ENCODE measurements around the gene MANBA. TPM values are rescaled to one million over a fixed set of nuclear protein-coding genes. Genes with fewer than 3 reads are reported as not detected.

MANBA gene
- total RNA-seq, 1 experiment from 2014 or later: 21.4 TPM

GRCh38 chr4:102612210-102612609, 148.6 kb downstream of the MANBA start:
- no peak overlapping the region for H3K4me3 Mint-ChIP-seq
- no peak overlapping the region for H4K5ac ChIP-seq (ENCODE audit: insufficient read length, low read depth, low read length)
- no peaks in the 10 kb centered on the region for H3K27me3 ChIP-seq (ENCODE audit: insufficient read depth, low read length)
- no peak overlapping the region for H2BK120ac ChIP-seq (ENCODE audit: low read depth, low read length, poor library complexity, severe bottlenecking)
- H3K4me2 ChIP-seq (ENCODE audit: insufficient read depth, insufficient read length, low read length): no peak overlapping the region
- no peak overlapping the region for H3K56ac ChIP-seq (ENCODE audit: insufficient read length, low read depth, low read length)
- no peaks in the 10 kb centered on the region for H3K27me3 Mint-ChIP-seq (ENCODE audit: low read depth)
- no peak overlapping the region for H2AK5ac ChIP-seq (ENCODE audit: insufficient read length, low read length)
- H3K27ac ChIP-seq (ENCODE audit: insufficient read length, low read depth, low read length): no peak overlapping the region
- H3K9me3 ChIP-seq (ENCODE audit: control insufficient read depth, low read depth, low read length): no peaks in the 10 kb centered on the region
- no peak overlapping the region for H3T11ph ChIP-seq (ENCODE audit: low read length)
- H2AFZ ChIP-seq (ENCODE audit: low read length): no peak overlapping the region
- H2BK20ac ChIP-seq (ENCODE audit: low read depth, low read length, poor library complexity, severe bottlenecking): no peak overlapping the region
- H3K14ac ChIP-seq (ENCODE audit: insufficient read depth, low read length): no peak overlapping the region
- no peaks in the 10 kb centered on the region for H3K79me2 ChIP-seq (ENCODE audit: insufficient read depth, low read length)
- H2BK15ac ChIP-seq (ENCODE audit: low read depth, low read length): no peak overlapping the region
- H3K4me1 Mint-ChIP-seq: peaks cover 24 to 26% of the 10 kb centered on the region in 2 experiments
- H3K27ac Mint-ChIP-seq: no peak overlapping the region
- no peaks in the 10 kb centered on the region for H3K9me3 Mint-ChIP-seq
- no peak overlapping the region for H4K91ac ChIP-seq (ENCODE audit: insufficient read length, low read depth, low read length)
- H3K4me1 ChIP-seq (ENCODE audit: insufficient read depth, low read length): peaks cover 3% of the 10 kb centered on the region; the same call in 1 of the 2 replicates
- no peak overlapping the region for H4K8ac ChIP-seq (replicated peaks; ENCODE audit: insufficient read length, low read depth, low read length)
- no peaks in the 10 kb centered on the region for H3K79me1 ChIP-seq (ENCODE audit: insufficient read depth, low read depth, low read length, poor library complexity, severe bottlenecking)
- no peak overlapping the region for H2BK12ac ChIP-seq (ENCODE audit: insufficient read length, low read depth, low read length)
- DNase-seq: no peak
- H3K23ac ChIP-seq (ENCODE audit: insufficient read length, low read depth, low read length): no peak overlapping the region
- no peaks in the 10 kb centered on the region for H3K23me2 ChIP-seq (ENCODE audit: insufficient read length, low read depth, low read length, poor library complexity, severe bottlenecking)
- WGBS (ENCODE audit: extremely low coverage, insufficient read length, low lambda C conversion rate): no CpG with 5 or more reads among the region's 2 CpGs
- H3K18ac ChIP-seq (ENCODE audit: insufficient read length, low read depth, low read length): peak overlapping the region; percentile 36
- H3K36me3 Mint-ChIP-seq (ENCODE audit: insufficient read depth in 1 of 3, low read depth in 3 of 3): peaks cover 0 to 19% (median 5%) of the 10 kb centered on the region in 3 experiments; a peak in 3 of 7 replicates
- TF ChIP-seq, protein P1, sequence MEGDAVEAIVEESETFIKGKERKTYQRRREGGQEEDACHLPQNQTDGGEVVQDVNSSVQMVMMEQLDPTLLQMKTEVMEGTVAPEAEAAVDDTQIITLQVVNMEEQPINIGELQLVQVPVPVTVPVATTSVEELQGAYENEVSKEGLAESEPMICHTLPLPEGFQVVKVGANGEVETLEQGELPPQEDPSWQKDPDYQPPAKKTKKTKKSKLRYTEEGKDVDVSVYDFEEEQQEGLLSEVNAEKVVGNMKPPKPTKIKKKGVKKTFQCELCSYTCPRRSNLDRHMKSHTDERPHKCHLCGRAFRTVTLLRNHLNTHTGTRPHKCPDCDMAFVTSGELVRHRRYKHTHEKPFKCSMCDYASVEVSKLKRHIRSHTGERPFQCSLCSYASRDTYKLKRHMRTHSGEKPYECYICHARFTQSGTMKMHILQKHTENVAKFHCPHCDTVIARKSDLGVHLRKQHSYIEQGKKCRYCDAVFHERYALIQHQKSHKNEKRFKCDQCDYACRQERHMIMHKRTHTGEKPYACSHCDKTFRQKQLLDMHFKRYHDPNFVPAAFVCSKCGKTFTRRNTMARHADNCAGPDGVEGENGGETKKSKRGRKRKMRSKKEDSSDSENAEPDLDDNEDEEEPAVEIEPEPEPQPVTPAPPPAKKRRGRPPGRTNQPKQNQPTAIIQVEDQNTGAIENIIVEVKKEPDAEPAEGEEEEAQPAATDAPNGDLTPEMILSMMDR (conservative IDR thresholded peaks at IDR 0.05): no peak
- no peak overlapping the region for H3K4ac ChIP-seq (ENCODE audit: low read depth, low read length)
- H2BK5ac ChIP-seq (ENCODE audit: insufficient read length, low read length): no peak overlapping the region
- no peaks in the 10 kb centered on the region for H4K20me1 ChIP-seq (ENCODE audit: control insufficient read depth, insufficient read depth, insufficient read length)
- H3K9ac ChIP-seq (ENCODE audit: extremely low read depth, insufficient read length, low read length): no peak overlapping the region
